OCI-LY7 (cell line): ENCODE data around the gene NCAPH2. TPM values are rescaled to one million over a fixed set of nuclear protein-coding genes. Genes with fewer than 3 reads are reported as not detected.
A peak's percentile ranks its signal among the peaks of the same experiment; 100 is the strongest.

Source experiments
- Bru-seq: library from RNA; stranded (reverse); fragments of 400-500 nt; gene quantifications from one replicate; lab custom pipeline; 2021; lab: Mats Ljungman, UMichigan
- BruChase-seq, 2 experiments: library from RNA; stranded (reverse); fragments of 400-500 nt; gene quantifications; one replicate each; lab custom pipeline; 2021; lab: Mats Ljungman, UMichigan
- BruUV-seq: library from RNA; stranded (reverse); fragments of 400-500 nt; replicated peaks from 2 replicates; lab custom pipeline; 2021; lab: Mats Ljungman, UMichigan
- CTCF ChIA-PET: fragments of 300-600 bp; sonication (Branson Sonifier 250); formaldehyde crosslinking; loops from one replicate; lab custom pipeline; 2022; ENCODE audit warnings: antibody characterized with exemption; ENCODE audit not compliant: unreplicated experiment; lab: Charles Lee
- POLR2A ChIA-PET: fragments of 300-600 bp; sonication (Branson Sonifier 250); formaldehyde crosslinking; loops from one replicate; lab custom pipeline; 2022; ENCODE audit warnings: antibody characterized with exemption; lab: Charles Lee
- DNase-seq: peaks from one replicate; pipeline ENCODE4 v3.0.0-alpha.2; 2015; ENCODE audit warnings: low spot score
- H2AFZ ChIP-seq: fragments of 200-600 bp; sonication (generic), shearing (Covaris generic); 2 replicates; pipeline ENCODE4 v1.6.1; 2014; ENCODE audit warnings: mild to moderate bottlenecking, antibody characterized with exemption, low read length, moderate library complexity
- H3K27ac ChIP-seq: fragments of 200-600 bp; sonication (generic); 2 replicates; pipeline ENCODE4 v1.5.1; 2014; ENCODE audit warnings: mixed run types, low read depth, mild to moderate bottlenecking, moderate library complexity, low read length, inconsistent platforms; ENCODE audit not compliant: poor library complexity, severe bottlenecking
- H3K36me3 ChIP-seq: fragments of 200-600 bp; sonication (generic); 2 replicates; pipeline ENCODE4 v1.6.1; 2014; ENCODE audit warnings: mild to moderate bottlenecking, antibody characterized with exemption, low read length, moderate library complexity, mixed read lengths; ENCODE audit not compliant: insufficient read depth
- H3K4me1 ChIP-seq: fragments of 200-600 bp; sonication (generic); 2 replicates; pipeline ENCODE4 v1.5.1; 2014; ENCODE audit warnings: mild to moderate bottlenecking, low read length; ENCODE audit not compliant: insufficient read depth, poor library complexity, severe bottlenecking
- H3K4me2 ChIP-seq: fragments of 200-600 bp; sonication (generic); 2 replicates; pipeline ENCODE4 v1.6.1; 2014; ENCODE audit warnings: mild to moderate bottlenecking, low read length
- H3K4me3 ChIP-seq: fragments of 200-600 bp; sonication (generic); 2 replicates; pipeline ENCODE4 v1.5.1; 2014; ENCODE audit warnings: mild to moderate bottlenecking, low read depth, low read length; ENCODE audit not compliant: poor library complexity, severe bottlenecking
- H3K79me2 ChIP-seq: fragments of 200-600 bp; sonication (generic); 2 replicates; pipeline ENCODE4 v1.6.1; 2016; ENCODE audit warnings: low read depth, mild to moderate bottlenecking, low read length, moderate library complexity, mixed read lengths; ENCODE audit not compliant: insufficient read depth
- H3K9me2 ChIP-seq: fragments of 200-600 bp; sonication (generic); 2 replicates; pipeline ENCODE4 v1.6.1; 2016; ENCODE audit warnings: mild to moderate bottlenecking, low read length, mixed read lengths; ENCODE audit not compliant: insufficient read depth
- H3K9me3 ChIP-seq: fragments of 200-600 bp; sonication (generic); 2 replicates; pipeline ENCODE4 v1.6.1; 2014; ENCODE audit warnings: mild to moderate bottlenecking, mixed run types, low read length, mixed read lengths
- H4K20me1 ChIP-seq: fragments of 200-600 bp; sonication (generic); 2 replicates; pipeline ENCODE4 v1.6.1; 2014; ENCODE audit warnings: mild to moderate bottlenecking, antibody characterized with exemption, low read length, moderate library complexity, mixed read lengths; ENCODE audit not compliant: insufficient read depth
- EZH2phosphoT487 ChIP-seq: fragments of 200-600 bp; sonication (generic); IDR thresholded peaks from 2 replicates; pipeline ENCODE4 v1.6.1; 2018; ENCODE audit warnings: low read depth, borderline replicate concordance, mild to moderate bottlenecking, mixed run types, antibody characterized with exemption, low read length, moderate library complexity, mixed read lengths
- intact Hi-C: fragments of 100-400 bp; cut with micrococcal nuclease; formaldehyde crosslinking; loops from one replicate; pipeline ENCODE4 v1.10.0; 2022; ENCODE audit not compliant: unreplicated experiment
- long read RNA-seq: library from polyadenylated mRNA; stranded (forward); transcript quantifications from one replicate; pipeline ENCODE4 v2.0.0, GENCODE V29; 2022
- total RNA-seq, 2 experiments: library from RNA; depleted of rRNA in 1 of 2; stranded (reverse); fragments of >200 nt in 1 of 2; shearing (Covaris generic) in 1 of 2; gene quantifications; 2 replicates each; pipeline ENCODE4 v1.2.3, GENCODE V29; 2014 to 2022
- TF ChIP-seq, protein P1 (sequence below): fragments of 200-600 bp; sonication (generic); conservative IDR thresholded peaks from 2 replicates; pipeline ENCODE4 v1.5.1; 2014; ENCODE audit warnings: mild to moderate bottlenecking, antibody characterized with exemption, low read length, moderate library complexity, mixed read lengths

Gene NCAPH2
- total RNA-seq (2014; rRNA removed; shearing (Covaris generic)) (129 and 151 TPM in 2 replicates), total RNA-seq (2022) (124 and 126 TPM in 2 replicates), Bru-seq, nascent RNA (percentile 69 among the genes with signal in this experiment), BruChase-seq, experiment 1, labeled RNA remaining after a 6-hour chase (percentile 80 among the genes with signal in this experiment), BruChase-seq, experiment 2, labeled RNA remaining after a 2-hour chase (percentile 82 among the genes with signal in this experiment)
- long read RNA-seq, transcript NCAPH2-201 (20 exons, 1,996 nt), result minor isoform, 9 of 179 reads
- long read RNA-seq, transcript NCAPH2-205 (20 exons, 2,037 nt), result major isoform, 86 of 179 reads
- long read RNA-seq, partial matches to known transcripts, result 40 of 179 reads
- long read RNA-seq, other reads (novel, unspliced or antisense), result 42 of 179 reads

DNA sequence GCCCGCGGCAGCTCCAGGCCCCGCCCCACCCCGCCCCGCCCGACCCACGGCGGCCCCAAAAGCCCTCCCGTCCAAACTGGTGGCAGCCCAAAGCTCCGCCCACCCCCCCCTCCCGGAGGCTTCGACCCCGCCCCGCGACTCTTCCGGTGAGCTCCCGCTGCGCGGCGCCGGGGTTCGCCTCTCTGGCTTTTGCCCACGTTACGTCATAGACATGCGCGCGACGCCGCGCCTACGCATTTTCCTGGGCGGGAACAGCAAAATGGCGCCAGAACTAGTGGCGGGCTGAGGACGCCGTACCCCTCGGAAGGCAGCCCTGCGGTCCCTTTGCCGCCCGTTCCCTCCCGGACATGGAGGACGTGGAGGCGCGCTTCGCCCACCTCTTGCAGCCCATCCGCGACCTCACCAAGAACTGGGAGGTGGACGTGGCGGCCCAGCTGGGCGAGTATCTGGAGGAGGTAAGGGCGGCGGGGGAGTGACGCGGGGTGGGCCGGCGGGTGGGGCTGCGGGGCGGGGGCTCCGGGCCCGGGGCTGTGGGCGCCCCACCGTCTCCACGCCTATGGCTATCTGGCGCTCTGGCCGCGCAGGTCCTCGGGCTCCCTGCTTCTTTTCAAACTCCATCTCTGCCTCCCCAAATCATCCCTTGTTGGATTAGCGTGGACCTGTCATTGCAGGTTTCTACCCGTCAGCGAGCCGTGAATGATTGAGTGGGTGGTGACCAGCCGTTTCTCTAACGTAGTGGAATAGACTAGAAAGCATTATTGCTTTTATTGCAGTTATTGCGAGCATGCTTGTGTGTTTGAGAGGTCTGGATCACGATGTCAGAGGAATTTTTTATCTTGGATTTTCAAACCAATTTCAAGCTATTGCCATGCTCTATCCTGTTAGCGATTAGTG is at the start of gene NCAPH2:
Gene NCAPH2 (plus strand): TSS at position 234 of the 894 bp plus-strand sequence. CDS start 114 bp downstream, at position 348.
- Histone ChIP-seq H3K9me3 (no peaks in the 10 kb centered on the region), H2AFZ (peak within 1 kb of the TSS; percentile 84), H4K20me1 (peaks cover 4% of the 10 kb centered on the region; the same call in 1 of the 2 replicates), H3K36me3 (peaks cover 38% of the 10 kb centered on the region), H3K27ac (peak within 1 kb of the TSS; percentile 59), H3K9me2 (no peaks in the 10 kb centered on the region), H3K4me1 (peaks cover 27% of the 10 kb centered on the region), H3K4me2 (peak within 1 kb of the TSS; percentile 97), H3K4me3 (peak within 1 kb of the TSS; percentile 100), H3K79me2 (peaks cover 53% of the 10 kb centered on the region)
- ChIA-PET POLR2A (interaction anchor here (0.6 to 3.7 kb wide), 10 partner anchors 14 to 322 kb away, joined by 3 to 33 read pairs (median 4); partner anchors contain the start of gene SCO2), CTCF (interaction anchor here (0.6 to 2.3 kb wide), 6 partner anchors 17 to 248 kb away, joined by 3 to 9 read pairs (median 4); partner anchors contain the start of gene SCO2)
- intact Hi-C loops, result loop anchor here (1.0 to 10.0 kb wide), 5 partner anchors 17 to 263 kb away; partner anchors contain the start of genes CHKB, MAPK11, SBF1 and SCO2
- peak; percentile 99 for DNase-seq
- no TSS peak for BruUV-seq
- no peak for TF ChIP-seq EZH2phosphoT487
- TF ChIP-seq, protein P1, sequence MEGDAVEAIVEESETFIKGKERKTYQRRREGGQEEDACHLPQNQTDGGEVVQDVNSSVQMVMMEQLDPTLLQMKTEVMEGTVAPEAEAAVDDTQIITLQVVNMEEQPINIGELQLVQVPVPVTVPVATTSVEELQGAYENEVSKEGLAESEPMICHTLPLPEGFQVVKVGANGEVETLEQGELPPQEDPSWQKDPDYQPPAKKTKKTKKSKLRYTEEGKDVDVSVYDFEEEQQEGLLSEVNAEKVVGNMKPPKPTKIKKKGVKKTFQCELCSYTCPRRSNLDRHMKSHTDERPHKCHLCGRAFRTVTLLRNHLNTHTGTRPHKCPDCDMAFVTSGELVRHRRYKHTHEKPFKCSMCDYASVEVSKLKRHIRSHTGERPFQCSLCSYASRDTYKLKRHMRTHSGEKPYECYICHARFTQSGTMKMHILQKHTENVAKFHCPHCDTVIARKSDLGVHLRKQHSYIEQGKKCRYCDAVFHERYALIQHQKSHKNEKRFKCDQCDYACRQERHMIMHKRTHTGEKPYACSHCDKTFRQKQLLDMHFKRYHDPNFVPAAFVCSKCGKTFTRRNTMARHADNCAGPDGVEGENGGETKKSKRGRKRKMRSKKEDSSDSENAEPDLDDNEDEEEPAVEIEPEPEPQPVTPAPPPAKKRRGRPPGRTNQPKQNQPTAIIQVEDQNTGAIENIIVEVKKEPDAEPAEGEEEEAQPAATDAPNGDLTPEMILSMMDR, result no peak

GRCh38 chr22:50459016-50459415 is 49.0 kb upstream of the NCAPH2 start:
- ChIA-PET CTCF (no interaction called here), POLR2A (interaction anchor here (0.6 kb wide), 1 partner anchor 319 kb away, joined by 3 read pairs; no protein-coding TSS in a partner anchor)
- TF ChIP-seq, protein P1, result no peak
- no peak for TF ChIP-seq EZH2phosphoT487
- Histone ChIP-seq H3K9me2 (no peaks in the 10 kb centered on the region), H3K4me1 (no peaks in the 10 kb centered on the region), H3K4me3 (no peak overlapping the region), H4K20me1 (no peaks in the 10 kb centered on the region), H2AFZ (no peak overlapping the region), H3K9me3 (no peaks in the 10 kb centered on the region), H3K79me2 (no peaks in the 10 kb centered on the region), H3K27ac (no peak overlapping the region), H3K4me2 (no peak overlapping the region), H3K36me3 (peaks cover 97% of the 10 kb centered on the region)
- no TSS peak for BruUV-seq
- intact Hi-C loops, result no loop called here
- DNase-seq, result no peak
